GM21526 (cell line): ENCODE data around the gene USH1C.

Experiments
- ATAC-seq: cut with Tn5 transposase; IDR thresholded peaks from one replicate; pipeline ENCODE4 v1.9.1; 2021; ENCODE audit warnings: moderate library complexity; ENCODE audit not compliant: unreplicated experiment, low FRiP score

Gene USH1C

GRCh38 chr11:17508791-17509190 is 35.4 kb downstream of the USH1C start:
- ATAC-seq = no peak

GRCh38 chr11:17508306-17508705 is 35.9 kb downstream of the USH1C start:
- ATAC-seq = no peak

GRCh38 chr11:17507773-17508172 is 36.4 kb downstream of the USH1C start:
- no peak for ATAC-seq

- peak; percentile 48 for ATAC-seq
Observed at GRCh38 chr11:17506942-17507341, 37.3 kb downstream of the USH1C start.

- no peak for ATAC-seq
Observed at GRCh38 chr11:17506314-17506713, 37.9 kb downstream of the USH1C start.

GRCh38 chr11:17505146-17505545 is 39.1 kb downstream of the USH1C start:
- no peak for ATAC-seq

GRCh38 chr11:17504330-17505107 is 39.7 kb downstream of the USH1C start:
- ATAC-seq = peak; percentile 49

- ATAC-seq = no peak
Observed at GRCh38 chr11:17502630-17503029, 41.6 kb downstream of the USH1C start.

- ATAC-seq = no peak
Observed at GRCh38 chr11:17500673-17501072, 43.5 kb downstream of the USH1C start.

GRCh38 chr11:17498475-17498874 is 45.7 kb downstream of the USH1C start:
- ATAC-seq = no peak

- ATAC-seq = no peak
Observed at GRCh38 chr11:17498058-17498457, 46.2 kb downstream of the USH1C start.

GRCh38 chr11:17496406-17496805 is 47.8 kb downstream of the USH1C start:
- ATAC-seq = no peak

GRCh38 chr11:17494019-17494418 is 50.2 kb downstream of the USH1C start:
- ATAC-seq = no peak

- ATAC-seq = no peak
Observed at GRCh38 chr11:17490938-17491337, 53.3 kb downstream of the USH1C start.

GRCh38 chr11:17490232-17490631 is 54.0 kb downstream of the USH1C start:
- no peak for ATAC-seq

GRCh38 chr11:17489751-17490150 is 54.5 kb downstream of the USH1C start:
- no peak for ATAC-seq

GRCh38 chr11:17488563-17488962 is 55.7 kb downstream of the USH1C start:
- no peak for ATAC-seq

GRCh38 chr11:17486646-17487045 is 57.6 kb downstream of the USH1C start:
- no peak for ATAC-seq

- ATAC-seq = no peak
Observed at GRCh38 chr11:17483505-17483904, 60.7 kb downstream of the USH1C start.

- ATAC-seq = no peak
Observed at GRCh38 chr11:17481905-17482304, 62.3 kb downstream of the USH1C start.

- no peak for ATAC-seq
Observed at GRCh38 chr11:17479284-17480214, 64.7 kb downstream of the USH1C start.

- no peak for ATAC-seq
Observed at GRCh38 chr11:17478070-17478469, 66.1 kb downstream of the USH1C start.
